A673 (cell line): ENCODE data around the gene ZSCAN30. TPM values are rescaled to one million over a fixed set of nuclear protein-coding genes. Genes with fewer than 3 reads are reported as not detected.
"Not testable (repeated sequence)": the region's sequence is repeated elsewhere in the genome, so short reads cannot be mapped to it uniquely, and the experiment has no call there.

Source experiments
- BruUV-seq: library from RNA; stranded (reverse); fragments of 400-500 nt; replicated peaks from 2 replicates; lab custom pipeline; 2021; lab: Mats Ljungman, UMichigan
- CTCF ChIA-PET: fragments of 300-600 bp; sonication (Branson Sonifier 250); formaldehyde crosslinking; loops from one replicate; lab custom pipeline; 2022; ENCODE audit warnings: antibody characterized with exemption; lab: Charles Lee
- POLR2A ChIA-PET: fragments of 300-600 bp; sonication (Branson Sonifier 250); formaldehyde crosslinking; loops from one replicate; lab custom pipeline; 2022; ENCODE audit warnings: antibody characterized with exemption; ENCODE audit not compliant: low non-redundant PET; lab: Charles Lee
- DNase-seq: peaks from one replicate; pipeline ENCODE4 v3.0.0-alpha.2; 2015; ENCODE audit warnings: low spot score
- H3K27ac ChIP-seq: fragments of 200-600 bp; sonication (generic); 2 replicates; pipeline ENCODE4 v1.5.1; 2016; ENCODE audit warnings: mixed run types, low read depth, mild to moderate bottlenecking, mixed read lengths, antibody characterized with exemption, low read length; ENCODE audit not compliant: poor library complexity, severe bottlenecking
- H3K27me3 ChIP-seq: fragments of 200-600 bp; sonication (generic); replicated peaks from 2 replicates; pipeline ENCODE4 v1.6.1; 2017; ENCODE audit warnings: mixed run types, low read depth, mild to moderate bottlenecking, mixed read lengths, antibody characterized with exemption, low read length; ENCODE audit not compliant: insufficient read depth, poor library complexity
- H3K36me3 ChIP-seq: fragments of 200-600 bp; sonication (generic); 2 replicates; pipeline ENCODE4 v1.6.1; 2016; ENCODE audit warnings: mixed run types, mild to moderate bottlenecking, mixed read lengths, antibody characterized with exemption, low read length; ENCODE audit not compliant: insufficient read depth, poor library complexity, severe bottlenecking
- H3K4me1 ChIP-seq: fragments of 200-600 bp; sonication (generic); 2 replicates; pipeline ENCODE4 v1.6.1; 2017; ENCODE audit warnings: mixed run types, mild to moderate bottlenecking, mixed read lengths, antibody characterized with exemption, low read length; ENCODE audit not compliant: insufficient read depth, poor library complexity, severe bottlenecking
- H3K4me3 ChIP-seq: fragments of 200-600 bp; sonication (generic); 2 replicates; pipeline ENCODE4 v1.5.1; 2016; ENCODE audit warnings: low read depth, mixed run types, mild to moderate bottlenecking, mixed read lengths, low read length; ENCODE audit not compliant: poor library complexity, severe bottlenecking
- H3K9me3 ChIP-seq: fragments of 200-600 bp; sonication (generic); 2 replicates; pipeline ENCODE4 v1.6.1; 2016; ENCODE audit warnings: mixed run types, low read depth, mild to moderate bottlenecking, mixed read lengths, antibody characterized with exemption, low read length; ENCODE audit not compliant: poor library complexity, severe bottlenecking
- CTCF ChIP-seq: fragments of 300-800, 200-600 bp; sonication (generic); conservative IDR thresholded peaks from 2 replicates; pipeline ENCODE4 v1.5.1; 2017; ENCODE audit warnings: low read depth, mild to moderate bottlenecking, antibody characterized with exemption, low read length, moderate library complexity, mixed read lengths
- EZH2 ChIP-seq: fragments of 200-600 bp; sonication (generic); IDR thresholded peaks from 2 replicates; pipeline ENCODE4 v1.6.1; 2017; ENCODE audit warnings: borderline replicate concordance, low read depth, mild to moderate bottlenecking, mixed read lengths, antibody characterized with exemption, low read length; ENCODE audit not compliant: poor library complexity, severe bottlenecking
- intact Hi-C: fragments of 100-400 bp; cut with micrococcal nuclease; formaldehyde crosslinking; loops from one replicate; pipeline ENCODE4 v1.10.0; 2022; ENCODE audit not compliant: unreplicated experiment
- total RNA-seq: library from RNA; stranded (reverse); gene quantifications from 2 replicates; pipeline ENCODE4 v1.2.3, GENCODE V29; 2021

The ZSCAN30 gene
- total RNA-seq, 1 experiment from 2014 or later: 17.0 TPM

- intact Hi-C loops: no loop called here
- CTCF ChIA-PET: no interaction called here
- POLR2A ChIA-PET: no interaction called here
- no peak overlapping the region for H3K27ac ChIP-seq
- H3K9me3 ChIP-seq: no peaks in the 10 kb centered on the region
- H3K27me3 ChIP-seq: no peaks in the 10 kb centered on the region
- BruUV-seq: no TSS peak
- DNase-seq: peak; percentile 50
- no peak overlapping the region for H3K4me3 ChIP-seq
- no peaks in the 10 kb centered on the region for H3K4me1 ChIP-seq
- TF ChIP-seq EZH2: no peak
- no peak for TF ChIP-seq CTCF
- no peaks in the 10 kb centered on the region for H3K36me3 ChIP-seq
Measured at GRCh38 chr18:35227254-35227653, 62.8 kb downstream of the ZSCAN30 start.

- no peak for DNase-seq
- no TSS peak for BruUV-seq
- no peaks in the 10 kb centered on the region for H3K9me3 ChIP-seq
- no peaks in the 10 kb centered on the region for H3K4me1 ChIP-seq
- no peaks in the 10 kb centered on the region for H3K36me3 ChIP-seq
- TF ChIP-seq CTCF (no peak), EZH2 (no peak)
- intact Hi-C loops: no loop called here
- H3K27me3 ChIP-seq: no peaks in the 10 kb centered on the region
- H3K27ac ChIP-seq: no peak overlapping the region
- ChIA-PET POLR2A (no interaction called here), CTCF (no interaction called here)
- no peak overlapping the region for H3K4me3 ChIP-seq
Measured at GRCh38 chr18:35223797-35224196, 66.2 kb downstream of the ZSCAN30 start.

GRCh38 chr18:35220424-35220823 lies 69.6 kb downstream of the ZSCAN30 start:
- ChIA-PET CTCF (no interaction called here), POLR2A (no interaction called here)
- no peak overlapping the region for H3K4me3 ChIP-seq
- no peaks in the 10 kb centered on the region for H3K36me3 ChIP-seq
- H3K9me3 ChIP-seq: no peaks in the 10 kb centered on the region
- TF ChIP-seq EZH2 (no peak), CTCF (no peak)
- H3K4me1 ChIP-seq: no peaks in the 10 kb centered on the region
- intact Hi-C loops: no loop called here
- no peaks in the 10 kb centered on the region for H3K27me3 ChIP-seq
- no peak for DNase-seq
- no peak overlapping the region for H3K27ac ChIP-seq
- no TSS peak for BruUV-seq

- CTCF ChIA-PET, POLR2A ChIA-PET, H3K27ac ChIP-seq, BruUV-seq, H3K4me3 ChIP-seq, H3K27me3 ChIP-seq, H3K4me1 ChIP-seq, H3K9me3 ChIP-seq, intact Hi-C loops, DNase-seq, H3K36me3 ChIP-seq: not testable (repeated sequence)
Measured at GRCh38 chr18:35219331-35219730, 70.7 kb downstream of the ZSCAN30 start.

- H3K36me3 ChIP-seq, POLR2A ChIA-PET, H3K4me3 ChIP-seq, H3K27me3 ChIP-seq, H3K4me1 ChIP-seq, BruUV-seq, intact Hi-C loops, H3K9me3 ChIP-seq, DNase-seq, CTCF ChIA-PET, H3K27ac ChIP-seq: not testable (repeated sequence)
Measured at GRCh38 chr18:35216611-35217010, 73.4 kb downstream of the ZSCAN30 start.
